Germinal center (tissue), 1 donor: Measurements from ENCODE around the gene TIMM8B.
"Not testable (repeated sequence)": the region's sequence is repeated elsewhere in the genome, so short reads cannot be mapped to it uniquely, and the experiment has no call there.

Experiments used
- DNase-seq: peaks from one replicate; pipeline ENCODE4 v3.0.0; 2012; ENCODE audit warnings: mixed read lengths, low spot score

TIMM8B gene, protein sequence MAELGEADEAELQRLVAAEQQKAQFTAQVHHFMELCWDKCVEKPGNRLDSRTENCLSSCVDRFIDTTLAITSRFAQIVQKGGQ

GRCh38 chr11:112086422-112087191 lies at the start of gene TIMM8B, which contains the start of gene SDHD:
Gene TIMM8B (minus strand): TSS chr11:112086756. CDS start chr11:112086723, 33 bp downstream.
Gene SDHD (plus strand): TSS chr11:112086873. CDS start chr11:112086908, 35 bp downstream.
- DNase-seq: peak; percentile 94

- no peak for DNase-seq
Observed at GRCh38 chr11:112134473-112134872, 47.9 kb upstream of the TIMM8B start.

DNA sequence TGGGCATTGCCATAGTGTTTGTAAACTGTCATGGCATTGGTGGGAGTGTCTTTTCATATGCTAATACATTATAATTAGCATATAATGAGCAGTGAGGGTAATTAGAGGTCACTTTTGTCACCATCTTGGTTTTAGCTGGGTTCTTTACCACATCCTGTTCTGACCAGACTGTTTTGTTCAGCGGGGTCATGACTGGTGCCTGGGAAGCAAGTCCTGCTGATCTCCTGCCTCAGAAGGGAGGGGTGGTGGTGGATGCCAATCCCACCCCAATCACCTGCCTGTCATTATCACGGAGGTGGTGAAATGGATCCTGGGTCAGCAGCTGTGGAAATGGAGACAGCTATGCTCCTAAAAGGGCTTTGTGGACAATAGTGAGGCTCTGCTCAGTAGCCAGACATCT lies 46.2 kb upstream of the TIMM8B start:
- DNase-seq: no peak

DNA sequence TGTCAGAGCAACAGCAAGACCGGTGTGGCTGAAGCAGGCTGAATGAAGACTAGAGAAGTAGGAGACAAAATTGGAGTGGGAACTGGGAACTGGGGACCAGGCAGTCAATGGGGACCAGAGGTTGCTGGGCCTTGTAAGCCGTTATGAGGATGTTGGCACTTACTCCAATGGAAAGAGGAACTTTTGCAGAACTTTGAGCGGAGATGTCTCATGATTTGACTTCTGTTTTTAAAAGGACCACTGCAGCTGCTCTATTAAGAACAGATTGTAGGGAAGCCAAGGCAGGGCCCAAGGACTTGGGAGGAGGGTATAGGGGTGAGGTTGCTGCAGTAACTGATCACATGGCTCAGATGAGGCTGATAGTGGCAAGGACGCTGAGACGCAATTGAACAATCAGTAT lies 43.1 kb upstream of the TIMM8B start:
- no peak for DNase-seq

DNA sequence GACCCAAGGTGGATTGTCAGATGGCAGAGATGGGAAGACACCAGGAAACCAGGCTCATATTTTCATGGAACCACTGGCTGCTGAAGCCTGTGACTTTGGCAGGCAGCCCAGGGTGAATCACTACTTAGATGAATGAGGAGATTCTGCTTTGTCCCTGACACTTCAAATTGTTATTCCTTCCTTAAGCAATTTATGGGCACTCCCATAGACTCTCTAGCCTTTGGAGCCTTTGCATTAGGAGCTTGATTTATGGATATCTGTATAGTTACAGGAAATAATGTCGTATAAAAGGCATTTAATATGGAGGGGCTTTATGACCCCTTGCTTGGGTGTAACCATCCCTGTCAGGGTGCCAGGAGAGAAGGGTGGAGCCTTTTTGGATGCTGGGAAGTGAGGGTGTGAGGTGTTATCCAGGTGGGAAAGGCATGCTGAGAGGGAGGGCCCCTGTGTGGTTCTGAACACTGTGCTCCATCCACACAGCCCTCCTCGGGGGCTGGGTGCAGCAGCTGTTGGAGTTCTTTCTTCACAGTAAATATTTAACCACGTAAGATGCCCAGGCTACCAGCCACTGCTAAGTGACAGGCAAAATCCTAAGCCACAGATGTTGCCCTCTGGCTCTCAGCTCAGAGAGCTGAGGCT lies 42.0 kb upstream of the TIMM8B start:
- DNase-seq: no peak

GRCh38 chr11:112127056-112127455 lies 40.5 kb upstream of the TIMM8B start:
- no peak for DNase-seq

- no peak for DNase-seq
Observed at GRCh38 chr11:112123129-112123528, 36.6 kb upstream of the TIMM8B start.

- DNase-seq: no peak
Observed at GRCh38 chr11:112121981-112122615, 35.5 kb upstream of the TIMM8B start.

DNA sequence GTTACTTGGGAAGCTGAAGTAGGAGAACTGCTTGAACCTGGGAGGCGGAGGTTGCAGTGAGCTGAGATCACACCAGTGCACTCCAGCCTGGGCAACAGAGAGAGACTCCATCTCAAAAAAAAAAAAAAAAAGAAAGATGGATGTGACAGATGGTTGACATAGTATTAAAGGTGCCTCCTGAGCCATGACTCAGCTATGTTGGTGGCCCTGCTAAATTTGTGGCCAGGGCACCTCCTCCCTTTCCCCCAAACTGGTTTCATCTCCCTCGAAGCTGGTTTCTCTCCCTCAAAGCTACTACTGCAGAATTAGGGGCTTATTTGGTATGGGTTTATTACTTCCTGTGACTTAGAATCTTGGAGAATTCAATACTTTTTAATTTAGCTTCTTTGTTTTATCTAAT lies 31.6 kb upstream of the TIMM8B start:
- DNase-seq: no peak

DNA sequence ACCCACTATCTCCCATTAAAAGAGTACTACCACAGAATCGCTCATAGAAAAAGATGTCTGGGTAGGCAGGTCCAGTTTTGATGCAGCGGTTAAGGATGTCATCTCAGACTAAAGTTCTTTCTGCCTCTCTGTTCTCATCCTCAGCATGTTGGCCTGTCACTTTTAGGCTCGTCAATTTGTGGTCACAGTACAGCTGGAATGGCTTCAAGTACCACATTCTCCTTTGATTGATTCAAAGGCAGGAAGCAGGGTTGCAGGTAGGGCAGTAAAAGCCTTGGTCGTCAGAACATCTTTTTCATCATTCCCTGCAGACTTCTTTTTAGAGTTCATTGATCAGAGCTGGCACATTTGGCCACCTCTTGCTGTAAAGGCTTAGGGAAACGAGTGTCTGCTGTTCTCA lies 28.8 kb upstream of the TIMM8B start:
- DNase-seq: no peak

DNA sequence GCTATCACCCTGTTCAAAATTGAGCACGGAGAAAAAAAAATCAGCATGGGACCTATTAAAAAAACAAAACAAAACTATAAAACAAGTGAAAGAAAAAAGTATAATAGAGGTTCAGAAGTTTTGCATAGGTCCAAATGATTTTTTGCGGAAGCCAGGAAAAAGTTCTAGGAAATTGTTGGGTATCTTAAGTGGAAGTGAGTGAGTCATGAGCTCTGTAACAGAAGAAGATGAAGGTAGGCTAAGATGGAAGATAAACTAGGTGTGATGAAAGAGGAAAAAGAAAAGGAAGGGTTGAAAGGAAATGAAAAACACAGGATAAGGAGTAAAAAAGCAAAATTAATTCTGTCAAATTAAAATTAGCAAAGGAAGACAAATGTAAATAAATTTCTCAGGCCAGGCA lies 27.9 kb upstream of the TIMM8B start:
- DNase-seq: no peak

GRCh38 chr11:112113539-112114457 lies 27.2 kb upstream of the TIMM8B start:
- DNase-seq: peak; percentile 48

GRCh38 chr11:112106070-112106469 lies 19.5 kb upstream of the TIMM8B start:
- DNase-seq: no peak

- DNase-seq: no peak
Observed at GRCh38 chr11:112103446-112103845, 16.9 kb upstream of the TIMM8B start.

GRCh38 chr11:112100462-112100861 lies 13.9 kb upstream of the TIMM8B start:
- no peak for DNase-seq

- DNase-seq: no peak
Observed at GRCh38 chr11:112097734-112098528, 11.4 kb upstream of the TIMM8B start.

DNA sequence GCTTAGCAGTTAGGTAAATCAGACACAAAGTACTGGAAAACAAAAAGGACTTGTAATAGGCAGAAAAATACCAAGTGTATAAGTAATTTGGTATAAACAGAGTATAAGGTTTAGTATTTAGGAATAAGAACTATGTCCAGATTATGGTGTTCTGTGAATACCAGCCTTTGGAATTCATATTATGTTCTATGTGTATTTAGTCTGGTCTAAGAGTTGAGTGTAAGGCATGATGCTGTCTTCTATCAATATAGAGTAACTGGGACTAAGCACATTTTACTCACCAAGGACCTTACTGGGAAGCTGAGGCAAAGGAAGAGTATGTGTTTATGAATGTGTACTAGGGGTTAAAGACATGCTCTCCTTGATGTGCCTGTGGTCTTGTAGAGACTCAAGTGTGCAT lies 9.6 kb upstream of the TIMM8B start:
- no peak for DNase-seq

DNA sequence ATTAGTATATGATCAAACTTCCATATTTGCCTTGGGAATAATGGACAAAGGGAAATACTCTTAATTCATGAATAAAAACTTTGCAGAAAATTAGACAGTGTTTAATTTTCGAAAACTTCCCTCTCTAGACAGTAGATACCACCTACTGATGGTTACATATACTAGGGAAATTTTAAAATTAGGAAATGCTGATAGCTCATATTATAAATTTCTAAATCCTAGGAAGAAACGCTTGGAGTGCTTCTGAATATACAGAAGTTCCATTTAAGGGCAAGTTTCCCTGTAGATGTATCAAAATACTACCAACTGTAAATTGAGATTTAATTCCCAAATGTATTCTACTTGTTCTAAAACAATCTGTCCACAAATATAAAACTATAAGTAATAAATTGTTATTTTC lies 8.7 kb upstream of the TIMM8B start:
- not testable (repeated sequence) for DNase-seq

DNA sequence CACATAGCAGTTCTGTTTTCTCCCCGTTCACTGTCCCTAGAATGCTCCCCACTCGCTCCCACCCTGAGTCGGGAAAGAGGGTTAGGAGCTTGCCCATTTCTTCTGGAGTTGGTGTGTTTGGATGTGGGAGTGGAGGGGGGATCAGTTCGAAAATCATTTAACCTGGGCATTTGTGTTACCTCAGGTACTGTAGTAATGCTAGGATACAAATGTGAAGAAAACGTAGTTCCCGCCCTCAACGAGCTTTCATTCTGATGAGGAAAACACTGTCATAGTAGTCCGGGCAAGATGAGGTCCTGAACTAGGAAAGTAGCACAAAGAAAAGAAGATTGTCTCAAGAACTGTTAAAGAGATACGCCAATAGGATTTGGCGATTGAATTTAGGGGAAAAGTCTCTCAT lies 656 bp upstream of the TIMM8B start:
- DNase-seq: no peak

GRCh38 chr11:112085822-112086421 lies 634 bp downstream of the TIMM8B start:
- peak; percentile 52 for DNase-seq

GRCh38 chr11:112082729-112083128 lies 3.8 kb downstream of the TIMM8B start:
- no peak for DNase-seq
